Nephron (organoid): ENCODE results near the gene CELF2.

Experiments
- H3K27ac Mint-ChIP-seq, 3 experiments: 2 replicates each; pipeline ENCODE4 v1.8.0; 2020; ENCODE audit warnings: mixed read lengths in 3 of 3, mild to moderate bottlenecking in 2 of 3, moderate library complexity in 1 of 3
- H3K27me3 Mint-ChIP-seq: 2 replicates; pipeline ENCODE4 v1.8.0; 2021; ENCODE audit warnings: low read depth, mild to moderate bottlenecking, moderate library complexity, mixed read lengths
- H3K36me3 Mint-ChIP-seq: 2 replicates; pipeline ENCODE4 v1.8.0; 2020; ENCODE audit warnings: low read depth, mixed read lengths
- H3K4me1 Mint-ChIP-seq: 2 replicates; pipeline ENCODE4 v1.8.0; 2020; ENCODE audit warnings: mixed read lengths
- H3K4me3 Mint-ChIP-seq, 3 experiments: 2 replicates each; pipeline ENCODE4 v1.8.0; 2020; ENCODE audit warnings: mild to moderate bottlenecking in 3 of 3, mixed read lengths in 3 of 3, moderate library complexity in 2 of 3
- H3K9me3 Mint-ChIP-seq: 2 replicates; pipeline ENCODE4 v1.8.0; 2020; ENCODE audit warnings: mixed read lengths
- CTCF ChIP-seq, 3 experiments: fragments of 200-600 bp; sonication (generic); IDR thresholded peaks; one replicate each; pipeline ENCODE4 v1.5.0; 2021; ENCODE audit warnings: antibody characterized with exemption in 3 of 3; ENCODE audit not compliant: unreplicated experiment in 3 of 3

The CELF2 gene

GRCh38 chr10:11300563-11300962 lies 282.9 kb downstream of the CELF2 start:
- H3K4me1 Mint-ChIP-seq: peaks cover 30% of the 10 kb centered on the region
- no peaks in the 10 kb centered on the region for H3K27me3 Mint-ChIP-seq
- no peak overlapping the region for H3K4me3 Mint-ChIP-seq
- no peak for TF ChIP-seq CTCF (IDR thresholded peaks at IDR 0.05; ENCODE audit: unreplicated experiment in 3 of 3)
- H3K27ac Mint-ChIP-seq: no peak overlapping the region
- peaks cover 9% of the 10 kb centered on the region for H3K9me3 Mint-ChIP-seq
- peaks cover 37% of the 10 kb centered on the region for H3K36me3 Mint-ChIP-seq

- H3K27ac Mint-ChIP-seq: peak overlapping the region in 1 of 3 experiments; percentile 2
Observed at GRCh38 chr10:11301571-11302111, 284.0 kb downstream of the CELF2 start.

GRCh38 chr10:11302181-11302580 lies 284.5 kb downstream of the CELF2 start:
- Mint-ChIP-seq H3K36me3 (peaks cover 54% of the 10 kb centered on the region), H3K27me3 (no peaks in the 10 kb centered on the region), H3K9me3 (peaks cover 19% of the 10 kb centered on the region), H3K4me3 (no peak overlapping the region), H3K27ac (peak overlapping the region in 2 of 3 experiments; percentile 2 to 35), H3K4me1 (peaks cover 30% of the 10 kb centered on the region)
- TF ChIP-seq CTCF (IDR thresholded peaks at IDR 0.05; ENCODE audit: unreplicated experiment in 3 of 3): no peak

More at GRCh38 chr10:11301571-11302111, 284.0 kb downstream of the CELF2 start:
- peaks cover 48% of the 10 kb centered on the region for H3K36me3 Mint-ChIP-seq
- peaks cover 14% of the 10 kb centered on the region for H3K9me3 Mint-ChIP-seq
- peaks cover 30% of the 10 kb centered on the region for H3K4me1 Mint-ChIP-seq
- TF ChIP-seq CTCF (IDR thresholded peaks at IDR 0.05; ENCODE audit: unreplicated experiment in 3 of 3): no peak
- H3K4me3 Mint-ChIP-seq: no peak overlapping the region
- H3K27me3 Mint-ChIP-seq: no peaks in the 10 kb centered on the region

GRCh38 chr10:11303361-11304170 lies 285.9 kb downstream of the CELF2 start:
- Mint-ChIP-seq H3K36me3 (peaks cover 67% of the 10 kb centered on the region), H3K9me3 (peaks cover 32% of the 10 kb centered on the region), H3K27me3 (no peaks in the 10 kb centered on the region), H3K27ac (no peak overlapping the region), H3K4me3 (no peak overlapping the region), H3K4me1 (peaks cover 22% of the 10 kb centered on the region)
- no peak for TF ChIP-seq CTCF (IDR thresholded peaks at IDR 0.05; ENCODE audit: unreplicated experiment in 3 of 3)

- peaks cover 44% of the 10 kb centered on the region for H3K9me3 Mint-ChIP-seq
- no peak for TF ChIP-seq CTCF (IDR thresholded peaks at IDR 0.05; ENCODE audit: unreplicated experiment in 3 of 3)
- peaks cover 82% of the 10 kb centered on the region for H3K36me3 Mint-ChIP-seq
- H3K27ac Mint-ChIP-seq: no peak overlapping the region
- H3K27me3 Mint-ChIP-seq: no peaks in the 10 kb centered on the region
- no peak overlapping the region for H3K4me3 Mint-ChIP-seq
- H3K4me1 Mint-ChIP-seq: peaks cover 21% of the 10 kb centered on the region
Observed at GRCh38 chr10:11304906-11305585, 287.4 kb downstream of the CELF2 start.
